GM18873 (cell line): Measurements from ENCODE around the gene FAM110D.

Experiments used
- ATAC-seq: cut with Tn5 transposase; IDR thresholded peaks from one replicate; pipeline ENCODE4 v1.9.1; 2021; ENCODE audit warnings: mild to moderate bottlenecking, moderate library complexity, moderate number of reproducible peaks; ENCODE audit not compliant: unreplicated experiment, low FRiP score

The FAM110D gene

GRCh38 chr1:26127235-26128163 lies 31.4 kb upstream of the FAM110D start:
- ATAC-seq = no peak

DNA sequence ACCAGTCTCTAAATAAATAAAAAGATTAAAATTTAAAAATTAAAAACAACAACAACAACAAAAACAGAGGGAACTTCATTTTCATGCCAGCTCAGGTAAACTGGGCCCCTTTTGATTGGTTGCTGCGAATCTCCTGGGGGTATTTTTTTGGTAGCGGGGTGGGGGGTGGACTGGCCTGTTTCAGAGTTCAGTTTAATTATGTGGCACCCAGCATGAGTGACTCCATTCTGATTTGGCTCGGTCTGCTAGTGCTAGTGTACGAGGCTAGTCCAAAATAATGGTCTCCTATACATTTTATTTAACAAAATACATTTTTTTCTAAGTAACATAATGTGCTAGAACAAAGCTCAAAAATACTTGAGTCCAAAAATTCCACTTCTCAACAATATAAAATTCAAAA lies 29.1 kb upstream of the FAM110D start:
- no peak for ATAC-seq

DNA sequence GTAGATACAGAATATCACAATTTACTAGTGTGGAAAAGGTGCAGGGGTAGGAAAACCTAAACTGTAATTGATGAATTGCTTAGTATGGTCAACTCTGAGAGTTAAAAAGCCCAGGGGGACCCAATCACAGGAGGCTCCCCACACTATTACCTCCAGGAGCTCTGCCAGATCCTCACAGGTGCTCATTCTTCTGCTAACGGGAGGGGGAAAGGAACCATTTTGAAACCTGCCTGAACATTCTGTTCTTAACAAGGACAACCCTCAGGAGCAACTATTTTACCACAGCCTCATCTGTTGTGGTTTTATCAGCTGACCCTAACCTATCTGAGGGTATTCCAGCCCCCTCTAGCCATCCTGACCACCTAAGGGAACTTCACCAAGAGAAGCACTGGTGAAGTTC lies 28.2 kb upstream of the FAM110D start:
- ATAC-seq = no peak

GRCh38 chr1:26132128-26132833 lies 26.6 kb upstream of the FAM110D start:
- ATAC-seq = no peak

GRCh38 chr1:26132834-26133167 lies 26.1 kb upstream of the FAM110D start:
- no peak for ATAC-seq

GRCh38 chr1:26134466-26134865 lies 24.4 kb upstream of the FAM110D start:
- ATAC-seq = no peak

DNA sequence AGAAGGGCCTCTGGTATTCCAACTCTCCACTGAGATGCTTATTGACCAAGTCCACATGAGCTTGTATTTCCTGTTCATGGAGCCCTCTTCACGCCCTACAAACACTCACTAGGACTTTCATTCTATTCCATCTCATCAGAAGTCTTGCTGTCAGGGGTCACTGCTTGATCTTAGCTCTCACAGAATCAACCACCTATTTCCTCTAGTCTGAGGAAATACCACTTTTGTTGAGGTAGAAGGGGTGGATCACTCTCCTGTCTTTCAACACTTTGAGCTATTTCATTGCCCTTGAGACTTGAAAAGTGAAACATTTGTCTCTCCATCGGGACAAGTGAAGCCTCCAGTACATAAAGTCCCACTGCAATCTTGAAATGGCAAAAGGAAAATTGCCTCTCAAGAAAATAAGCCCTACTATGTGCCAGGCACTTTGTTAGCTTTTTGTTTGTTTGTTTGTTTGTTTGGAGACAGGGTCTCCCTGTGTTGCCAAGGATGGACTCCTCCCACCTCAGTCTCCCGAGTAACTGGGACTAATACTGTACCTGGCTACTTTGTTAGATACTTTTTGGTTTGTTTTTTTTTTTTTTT lies 19.8 kb upstream of the FAM110D start:
- ATAC-seq = no peak

DNA sequence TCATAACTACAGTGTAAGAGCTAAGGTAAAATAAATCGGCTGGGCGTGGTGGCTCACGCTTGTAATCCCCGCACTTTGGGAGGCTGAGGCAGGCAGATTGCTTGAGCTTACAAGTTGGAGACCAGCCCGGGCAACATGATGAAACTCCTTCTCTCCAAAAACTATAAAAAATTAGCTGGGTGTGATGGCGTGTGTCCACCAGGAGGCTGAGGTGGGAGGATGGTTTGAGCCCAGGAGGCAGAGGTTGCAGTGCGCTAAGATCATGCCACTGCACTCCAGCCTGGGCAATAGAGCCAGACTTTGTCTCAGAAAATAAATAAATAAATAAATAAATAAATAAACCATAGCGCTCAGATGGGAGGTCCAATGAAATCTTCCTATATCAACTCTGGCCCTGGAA lies 16.7 kb upstream of the FAM110D start:
- ATAC-seq = no peak

DNA sequence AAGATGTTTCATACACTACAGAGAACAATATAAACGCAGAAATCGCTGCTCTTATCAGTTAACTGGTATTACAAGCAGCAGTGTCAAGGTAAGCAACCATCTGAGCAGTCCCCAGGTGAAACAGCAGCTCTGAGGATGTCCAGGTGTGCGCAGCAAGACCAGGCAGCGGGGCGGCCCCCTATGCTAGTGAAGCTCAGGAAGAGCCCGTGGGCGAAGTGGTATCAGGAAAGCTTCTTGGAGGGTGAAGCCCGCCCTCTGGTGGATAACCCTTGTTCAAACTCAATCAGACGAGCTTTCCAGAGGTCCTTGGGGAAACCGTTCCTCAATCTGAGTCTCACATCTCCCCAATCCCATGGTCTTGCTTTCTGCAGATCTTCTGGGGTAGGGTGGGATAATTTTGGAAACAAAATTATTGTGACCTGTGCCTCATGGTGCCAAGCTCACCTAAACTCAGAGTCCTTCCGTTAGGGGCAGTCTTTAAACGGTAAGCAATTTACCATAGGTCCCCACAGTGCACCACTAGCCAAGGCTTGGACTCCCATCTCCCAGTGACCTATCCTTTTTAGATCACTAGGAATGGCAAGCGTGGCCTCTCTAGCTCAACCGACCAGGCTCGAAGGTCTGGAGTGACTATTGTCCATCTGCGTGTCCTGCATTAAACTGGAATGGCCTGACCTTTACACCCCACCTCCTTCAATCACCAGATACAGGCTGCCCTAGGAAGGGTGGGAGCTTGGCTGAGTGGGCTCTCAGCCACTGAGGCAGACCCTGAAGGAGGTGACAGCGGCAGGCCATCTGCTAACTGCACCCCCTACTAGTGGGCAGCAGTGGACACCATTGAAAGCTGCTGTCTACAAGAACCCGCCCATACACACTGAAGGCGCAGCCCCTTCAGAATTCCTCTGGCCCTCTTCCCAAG lies 13.6 kb upstream of the FAM110D start:
- ATAC-seq = no peak

DNA sequence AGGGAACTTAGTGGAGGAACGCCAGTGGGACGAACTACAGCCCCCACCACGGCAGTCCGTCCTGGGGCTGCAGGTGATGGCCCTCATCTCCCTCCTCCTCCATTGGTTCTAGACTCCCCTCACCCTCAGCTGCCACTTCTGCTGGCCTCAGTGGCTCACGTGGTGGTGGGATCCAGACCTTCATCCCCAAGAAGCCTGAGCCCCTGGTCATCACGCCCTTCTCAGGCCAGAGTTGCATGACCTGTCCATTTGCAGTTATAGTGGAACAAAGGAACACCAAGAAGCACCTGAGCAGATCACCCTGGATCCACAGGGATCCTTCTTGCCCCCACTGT lies 13.0 kb upstream of the FAM110D start:
- ATAC-seq = no peak

DNA sequence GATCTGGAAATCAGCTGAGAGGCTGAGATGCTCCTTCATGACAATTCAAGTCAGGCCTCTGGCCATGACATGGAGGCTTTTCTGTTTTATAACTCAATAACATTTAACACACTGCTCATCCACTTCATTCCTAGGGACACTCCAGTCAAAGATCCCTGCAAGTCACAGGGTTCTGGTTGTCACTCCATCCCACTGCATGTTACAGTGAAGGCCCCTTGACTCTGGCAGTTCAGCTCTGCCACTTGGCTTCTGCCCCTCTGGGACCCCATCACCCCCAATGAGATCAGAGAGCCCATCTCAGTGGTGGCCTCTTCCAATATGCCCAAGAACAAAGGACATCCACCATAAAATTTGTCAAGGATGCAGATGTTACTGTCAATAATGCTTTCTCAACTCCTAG lies 10.0 kb upstream of the FAM110D start:
- no peak for ATAC-seq

DNA sequence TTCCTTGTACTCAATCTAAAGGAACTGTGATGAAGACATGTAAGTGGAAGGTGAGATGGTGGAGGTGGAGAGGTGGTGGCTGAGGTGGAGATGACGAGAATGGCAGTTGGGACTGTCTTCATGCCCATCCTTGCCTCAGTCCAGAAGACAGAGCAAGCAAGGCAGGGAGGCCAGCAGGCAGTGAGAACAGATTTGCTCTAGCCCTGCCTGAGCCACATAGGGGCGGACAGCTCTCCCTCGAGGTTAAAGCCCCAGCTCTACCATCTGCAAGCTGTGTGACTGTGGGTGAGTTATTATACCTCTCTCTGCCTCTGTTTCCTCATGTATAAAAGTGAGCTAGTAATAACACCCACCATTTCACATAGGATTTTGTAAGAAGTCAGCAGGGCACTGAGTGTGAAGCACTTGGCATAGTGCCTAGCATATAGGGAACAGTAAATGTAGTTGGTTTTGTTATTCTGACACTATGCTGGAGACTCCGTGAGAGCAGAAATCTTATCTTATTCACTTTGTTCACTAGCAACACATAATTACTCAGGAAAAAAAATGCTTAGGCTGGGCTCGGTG lies 4.8 kb upstream of the FAM110D start:
- no peak for ATAC-seq

DNA sequence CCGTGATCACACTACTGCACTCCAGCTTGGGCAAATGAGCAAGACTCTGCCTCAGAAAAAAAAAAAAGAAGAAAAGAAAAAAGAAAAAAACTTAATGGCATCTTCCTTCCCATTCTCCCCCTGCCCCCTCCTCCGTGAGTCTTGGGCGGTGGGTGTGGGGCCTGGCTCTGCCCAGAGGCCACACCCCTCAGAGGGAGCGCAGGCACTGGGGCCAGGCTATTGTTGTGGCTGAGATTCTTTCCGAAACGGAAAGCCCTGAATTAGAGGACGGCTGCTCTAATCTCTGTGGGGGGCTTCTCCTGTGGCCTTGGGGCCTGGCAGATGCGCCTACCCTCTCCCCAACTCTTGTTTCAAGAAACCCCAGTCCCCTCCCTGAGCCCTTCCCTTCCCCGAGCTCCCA lies 4.1 kb upstream of the FAM110D start:
- ATAC-seq = no peak

DNA sequence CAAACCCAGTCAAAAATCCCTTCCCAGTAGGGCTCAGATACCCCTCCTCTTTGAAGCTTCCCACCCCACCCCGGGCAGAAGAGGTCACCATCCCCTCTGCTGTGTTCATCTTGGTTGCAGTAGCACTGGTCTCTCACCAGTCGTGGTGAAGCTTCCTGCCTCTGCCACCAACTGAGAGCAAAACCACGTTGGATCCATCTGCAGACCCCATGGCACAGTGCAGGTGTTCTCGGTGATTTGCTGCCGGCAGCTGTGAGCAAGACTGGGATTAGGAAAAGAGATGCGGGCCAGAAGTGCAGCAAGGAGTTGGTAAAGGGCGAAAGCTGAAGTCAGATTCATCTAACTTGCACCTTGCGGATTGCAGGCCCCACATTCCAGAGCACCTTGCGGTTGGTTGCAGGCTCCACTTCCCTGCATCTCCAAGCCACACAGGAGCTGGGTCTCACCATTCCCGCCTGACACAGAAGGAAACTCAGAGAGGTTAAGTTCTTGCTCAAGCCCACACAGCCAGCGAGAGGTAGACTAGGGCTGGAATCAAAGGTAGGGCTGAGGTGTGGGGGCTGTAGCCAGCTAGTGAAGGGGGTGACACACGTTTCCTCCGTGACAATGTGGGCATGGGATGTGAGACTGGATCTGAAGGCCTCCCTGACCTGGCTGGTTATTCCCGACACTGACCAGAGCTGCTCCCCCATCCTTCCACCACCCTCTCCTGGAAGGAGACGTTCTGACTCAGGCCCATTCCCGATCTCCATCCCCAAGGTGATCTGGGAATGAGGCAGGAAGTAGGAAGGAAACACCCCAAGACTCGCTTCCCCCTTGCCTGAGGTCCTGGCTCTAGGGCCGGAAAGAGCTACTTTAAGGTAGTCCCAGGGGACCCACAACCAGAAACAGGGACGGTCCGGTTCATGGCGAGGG lies 3.3 kb upstream of the FAM110D start:
- no peak for ATAC-seq

DNA sequence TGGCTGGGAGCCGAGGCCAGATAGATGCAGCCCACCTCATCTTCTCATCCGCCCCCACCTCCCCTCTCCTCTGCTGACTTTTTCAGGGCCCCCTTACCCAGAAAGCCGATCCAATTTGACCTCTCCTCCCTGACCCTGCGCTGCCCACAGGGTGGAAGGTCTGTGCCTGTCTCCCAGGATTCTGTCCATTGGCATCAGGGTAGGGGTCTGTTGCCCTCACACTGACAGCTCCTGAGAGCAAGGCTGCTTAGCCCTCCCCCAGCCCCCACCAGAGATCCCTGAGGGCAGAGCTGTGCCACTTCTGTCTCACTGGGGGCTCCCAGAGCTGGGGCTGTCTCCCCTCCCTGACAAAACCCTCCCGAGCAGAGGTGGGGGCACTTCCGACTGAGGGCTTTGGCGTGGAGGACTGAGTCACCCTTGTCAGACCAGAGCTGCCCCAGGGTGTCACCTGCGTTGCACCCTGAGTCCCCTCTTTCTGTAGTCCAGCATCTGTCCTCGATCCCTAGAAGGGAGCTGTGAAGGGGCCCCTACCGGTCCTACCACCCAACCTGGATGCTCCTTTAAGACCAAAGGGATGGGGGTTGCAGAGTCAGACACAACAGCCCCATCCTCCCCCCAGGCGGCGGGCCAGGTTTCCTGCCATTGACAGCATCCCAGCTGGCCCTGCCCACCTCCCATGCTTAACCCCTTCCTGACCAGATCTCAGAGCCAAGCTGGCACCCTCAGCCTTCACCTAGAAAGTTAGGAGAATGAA lies 2.4 kb upstream of the FAM110D start:
- no peak for ATAC-seq

DNA sequence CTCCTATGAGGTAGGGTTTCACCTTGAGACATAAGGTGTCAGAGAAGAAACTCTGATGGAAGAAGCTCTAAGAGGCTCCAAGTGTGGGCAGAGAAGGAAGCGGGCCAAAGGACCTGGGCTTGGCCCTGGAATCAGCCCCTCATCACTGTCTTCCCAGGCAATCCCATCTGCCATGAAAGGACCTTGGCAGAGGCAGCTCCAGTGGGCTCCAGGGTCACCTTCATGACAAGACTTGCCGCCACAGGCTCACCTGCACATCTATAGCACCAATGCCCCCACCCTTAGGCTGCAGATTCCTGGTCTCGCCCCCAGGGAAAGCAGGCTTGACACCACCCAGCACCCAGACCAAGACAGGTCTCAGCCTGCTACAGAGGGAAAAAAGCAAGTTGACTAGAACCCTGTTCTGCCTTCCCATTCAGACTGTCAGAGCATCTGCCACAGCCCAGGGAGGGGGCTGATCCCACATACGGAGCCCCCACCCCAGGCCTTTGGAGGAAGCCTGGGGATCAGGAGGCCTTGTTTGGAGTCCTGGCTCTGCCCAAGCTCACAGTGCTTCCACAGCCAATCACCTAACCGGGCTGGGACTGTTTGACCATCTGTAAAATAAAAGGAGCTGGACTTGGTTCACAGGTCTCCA lies 490 bp upstream of the FAM110D start:
- ATAC-seq = no peak

- no peak for ATAC-seq
Observed at GRCh38 chr1:26159743-26160039, 812 bp downstream of the FAM110D start.
